H1 (cell line): ENCODE data around the gene ZNF385B. TPM values are rescaled to one million over a fixed set of nuclear protein-coding genes. Genes with fewer than 3 reads are reported as not detected.

Experiments
- CTCF ChIA-PET: fragments of 300-600 bp; sonication (Branson Sonifier 250); formaldehyde crosslinking; loops from one replicate; lab custom pipeline; 2021; ENCODE audit not compliant: partially characterized antibody; lab: Charles Lee
- POLR2A ChIA-PET: fragments of 300-600 bp; sonication (Branson Sonifier 250); formaldehyde crosslinking; loops from one replicate; lab custom pipeline; 2021; ENCODE audit warnings: inconsistent platforms; ENCODE audit not compliant: partially characterized antibody; lab: Charles Lee
- DNase-seq, 2 experiments: peaks; one replicate each; pipeline versions ENCODE4 v3.0.0 to v3.0.0-alpha.2; 2010 to 2022; ENCODE audit warnings: low spot score in 2 of 2, low read depth in 1 of 2, mixed read lengths in 1 of 2
- FAIRE-seq: peaks from 2 replicates; lab custom pipeline; 2011; peaks lifted over from hg19 to GRCh38; lab: Jason Lieb, UNC
- H2AFZ ChIP-seq: 2 replicates; pipeline ENCODE4 v1.8.1; 2012; ENCODE audit warnings: low read length, inconsistent platforms
- H2AK5ac ChIP-seq: 2 replicates; pipeline ENCODE4 v1.6.1; 2013; ENCODE audit warnings: low read depth, low read length
- H2BK120ac ChIP-seq: replicated peaks from 2 replicates; pipeline ENCODE3; 2013; ENCODE audit warnings: low read depth, low read length, inconsistent platforms
- H2BK12ac ChIP-seq: 2 replicates; pipeline ENCODE4 v1.6.1; 2013; ENCODE audit warnings: low read depth, low read length
- H2BK15ac ChIP-seq: 2 replicates; pipeline ENCODE4 v1.6.1; 2013; ENCODE audit warnings: low read length
- H2BK20ac ChIP-seq: 2 replicates; pipeline ENCODE4 v1.6.1; 2013; ENCODE audit warnings: low read length
- H2BK5ac ChIP-seq: 2 replicates; pipeline ENCODE4 v1.6.1; 2013; ENCODE audit warnings: low read depth, low read length
- H3K14ac ChIP-seq: 2 replicates; pipeline ENCODE4 v1.6.1; 2013; ENCODE audit warnings: inconsistent platforms; ENCODE audit not compliant: insufficient read length
- H3K18ac ChIP-seq: 2 replicates; pipeline ENCODE4 v1.6.1; 2013; ENCODE audit warnings: low read length; ENCODE audit errors: extremely low read depth
- H3K23ac ChIP-seq: 2 replicates; pipeline ENCODE4 v1.6.1; 2013; ENCODE audit warnings: inconsistent platforms; ENCODE audit not compliant: insufficient read length
- H3K23me2 ChIP-seq: 2 replicates; pipeline ENCODE4 v1.6.1; 2013; ENCODE audit warnings: low read depth, low read length
- H3K27ac ChIP-seq: 2 replicates; pipeline ENCODE4 v1.6.1; 2011; ENCODE audit warnings: low read depth, low read length, inconsistent platforms
- H3K27me3 ChIP-seq, 4 experiments: replicated peaks in 1 of 4; 1 replicate in 1 of 4; 2 replicates in 3 of 4; pipeline versions ENCODE4 v1.6.1 to v1.8.1; 2011 to 2013; ENCODE audit warnings: low read length in 3 of 4, mild to moderate bottlenecking in 3 of 4, inconsistent platforms in 2 of 4, mixed read lengths in 2 of 4, moderate library complexity in 1 of 4; ENCODE audit not compliant: control insufficient read depth in 3 of 4, insufficient read depth in 3 of 4; ENCODE audit errors: extremely low read depth in 1 of 4
- H3K36me3 ChIP-seq, 4 experiments: 2 replicates each; pipeline versions ENCODE4 v1.6.1 to v1.8.1; 2011 to 2013; ENCODE audit warnings: mild to moderate bottlenecking in 4 of 4, low read length in 3 of 4, moderate library complexity in 2 of 4, control low read depth in 1 of 4, inconsistent platforms in 1 of 4; ENCODE audit not compliant: insufficient read depth in 4 of 4, control insufficient read depth in 2 of 4
- H3K4ac ChIP-seq: replicated peaks from 2 replicates; pipeline ENCODE3; 2013; ENCODE audit warnings: low read length, low read depth, mixed read lengths, inconsistent platforms; ENCODE audit not compliant: insufficient read length
- H3K4me1 ChIP-seq, 4 experiments: replicated peaks in 1 of 4; 1 replicate in 1 of 4; 2 replicates in 3 of 4; pipeline versions ENCODE4 v1.6.1 to v1.8.1; 2011 to 2013; ENCODE audit warnings: low read length in 3 of 4, inconsistent platforms in 2 of 4, mixed read lengths in 1 of 4; ENCODE audit not compliant: insufficient read depth in 4 of 4, control insufficient read depth in 3 of 4
- H3K4me2 ChIP-seq, 2 experiments: 2 replicates each; pipeline versions ENCODE4 v1.6.1 to v1.8.1; 2011 to 2013; ENCODE audit warnings: low read depth in 2 of 2, low read length in 2 of 2, control low read depth in 1 of 2, inconsistent platforms in 1 of 2, mild to moderate bottlenecking in 1 of 2; ENCODE audit not compliant: insufficient read depth in 1 of 2
- H3K4me3 ChIP-seq, 4 experiments: fragments of 200-600, 300-600 bp in 1 of 4; sonication (generic), shearing (Covaris generic), sonication (Bioruptor Twin) in 1 of 4; 2 replicates each; pipeline versions ENCODE4 v1.5.1 to v1.8.1; 2011 to 2016; ENCODE audit warnings: low read length in 4 of 4, low read depth in 3 of 4, control low read depth in 2 of 4, inconsistent platforms in 2 of 4, mild to moderate bottlenecking in 2 of 4, mixed read lengths in 1 of 4, moderate library complexity in 1 of 4; ENCODE audit not compliant: insufficient read depth in 2 of 4; ENCODE audit errors: extremely low read depth in 1 of 4
- H3K56ac ChIP-seq: replicated peaks from 2 replicates; pipeline ENCODE3; 2013; ENCODE audit warnings: low read depth, mild to moderate bottlenecking, mixed read lengths, low read length, inconsistent platforms; ENCODE audit not compliant: insufficient read length
- H3K79me1 ChIP-seq: 2 replicates; pipeline ENCODE4 v1.6.1; 2013; ENCODE audit warnings: low read depth, low read length, control low read depth
- H3K79me2 ChIP-seq, 2 experiments: 2 replicates each; pipeline versions ENCODE4 v1.6.1 to v1.8.1; 2012 to 2013; ENCODE audit warnings: low read length in 2 of 2, mild to moderate bottlenecking in 2 of 2, inconsistent platforms in 1 of 2; ENCODE audit not compliant: insufficient read depth in 2 of 2, control insufficient read depth in 1 of 2
- H3K9ac ChIP-seq, 4 experiments: replicated peaks in 1 of 4; 1 replicate in 1 of 4; 2 replicates in 3 of 4; pipeline versions ENCODE4 v1.6.1 to v1.8.1; 2011 to 2013; ENCODE audit warnings: low read depth in 3 of 4, low read length in 3 of 4, control low read depth in 2 of 4, mild to moderate bottlenecking in 2 of 4, moderate library complexity in 2 of 4, inconsistent platforms in 1 of 4; ENCODE audit errors: extremely low read depth in 1 of 4
- H3K9me3 ChIP-seq, 2 experiments: 2 replicates each; pipeline versions ENCODE4 v1.6.1 to v1.8.1; 2012 to 2013; ENCODE audit warnings: mild to moderate bottlenecking in 2 of 2, moderate library complexity in 2 of 2, control low read depth in 1 of 2, inconsistent platforms in 1 of 2, low read depth in 1 of 2, low read length in 1 of 2, mixed read lengths in 1 of 2; ENCODE audit not compliant: insufficient read depth in 2 of 2
- H4K20me1 ChIP-seq, 2 experiments: replicated peaks in 1 of 2; 2 replicates each; pipeline versions ENCODE3 to v1.8.1; 2011 to 2013; ENCODE audit warnings: inconsistent platforms in 2 of 2, low read length in 2 of 2, mild to moderate bottlenecking in 1 of 2; ENCODE audit not compliant: insufficient read depth in 2 of 2, control insufficient read depth in 1 of 2
- H4K5ac ChIP-seq: 2 replicates; pipeline ENCODE4 v1.6.1; 2013; ENCODE audit warnings: low read length, low read depth, mixed read lengths, inconsistent platforms; ENCODE audit not compliant: insufficient read length
- H4K8ac ChIP-seq: 2 replicates; pipeline ENCODE4 v1.8.0; 2013; ENCODE audit warnings: mild to moderate bottlenecking, moderate library complexity, low read length, inconsistent platforms; ENCODE audit not compliant: insufficient read depth; ENCODE audit errors: extremely low read depth
- H4K91ac ChIP-seq: replicated peaks from 2 replicates; pipeline ENCODE3; 2013; ENCODE audit warnings: low read length, mixed read lengths, inconsistent platforms; ENCODE audit not compliant: insufficient read length
- CBX8 ChIP-seq: fragments of 300-800, 300-1000 bp; sonication (generic); IDR thresholded peaks from 2 replicates; pipeline ENCODE4 v1.7.1; 2016; ENCODE audit warnings: low read depth, low read length, borderline replicate concordance
- EP300 ChIP-seq, 2 experiments: IDR thresholded peaks; 1 replicate in 1 of 2; 2 replicates in 1 of 2; pipeline ENCODE4 v1.6.1; 2011 to 2012; ENCODE audit warnings: low read depth in 2 of 2, low read length in 2 of 2, mild to moderate bottlenecking in 2 of 2, borderline replicate concordance in 1 of 2, inconsistent platforms in 1 of 2, moderate library complexity in 1 of 2
- FOSL1 ChIP-seq: IDR thresholded peaks from 2 replicates; pipeline ENCODE4 v1.6.1; 2011; ENCODE audit warnings: mild to moderate bottlenecking, low read depth, low read length, moderate library complexity; ENCODE audit not compliant: insufficient read depth
- GTF2F1 ChIP-seq: IDR thresholded peaks from 2 replicates; pipeline ENCODE4 v1.6.1; 2012; ENCODE audit warnings: low read depth, low read length, improper control_type of control experiment, borderline replicate concordance
- POU5F1 ChIP-seq: IDR thresholded peaks from 2 replicates; pipeline ENCODE4 v1.6.1; 2011; ENCODE audit warnings: low read depth, mild to moderate bottlenecking, low read length, moderate library complexity
- RNF2 ChIP-seq: fragments of 200-900, 300-1000 bp; sonication (generic); IDR thresholded peaks from 2 replicates; pipeline ENCODE4 v1.7.1; 2016; ENCODE audit warnings: borderline replicate concordance, low read depth, mild to moderate bottlenecking, antibody characterized with exemption, low read length; ENCODE audit not compliant: poor library complexity, severe bottlenecking; ENCODE audit errors: missing control alignments
- SIN3A ChIP-seq, 2 experiments: IDR thresholded peaks in 1 of 2; conservative IDR thresholded peaks in 1 of 2; 2 replicates each; pipeline ENCODE4 v1.6.1; 2011 to 2012; ENCODE audit warnings: low read length in 2 of 2, improper control_type of control experiment in 1 of 2, low read depth in 1 of 2, mild to moderate bottlenecking in 1 of 2
- SP2 ChIP-seq: IDR thresholded peaks from 2 replicates; pipeline ENCODE4 v1.6.1; 2012; ENCODE audit warnings: mild to moderate bottlenecking, low read length, inconsistent platforms
- SUZ12 ChIP-seq: fragments of 200-600 bp; sonication (generic); IDR thresholded peaks from 2 replicates; pipeline ENCODE4 v1.6.1; 2012; ENCODE audit warnings: mild to moderate bottlenecking, inconsistent platforms, low read length, moderate library complexity, mixed read lengths
- WGBS, 2 experiments: shearing (Covaris generic) in 1 of 2; methylation state at CpG; one replicate each; pipeline versions ENCODE4 v1.1.6 to v1.1.7; 2013 to 2015; ENCODE audit warnings: low lambda C conversion rate in 2 of 2, mixed read lengths in 2 of 2, inconsistent platforms in 1 of 2, low coverage in 1 of 2, missing lambda C conversion rate in 1 of 2; ENCODE audit not compliant: insufficient replicate concordance in 2 of 2, insufficient coverage in 1 of 2, insufficient read length in 1 of 2; ENCODE audit errors: extremely low coverage in 1 of 2, missing lambda C conversion rate in 1 of 2; 5-methylcytosine and 5-hydroxymethylcytosine counted together
- polyA plus RNA-seq, 7 experiments: library from polyadenylated mRNA; depleted of rRNA in 3 of 7; stranded (reverse) in 5 of 7; unstranded in 2 of 7; fragments of >200 nt in 5 of 7; fragments of 200-250 nt in 2 of 7; gene quantifications; 1 replicate in 5 of 7; 2 replicates in 1 of 7; 4 replicates in 1 of 7; pipeline versions ENCODE4 v1.2.1 to v1.2.3, GENCODE V29; 2011 to 2013; ENCODE audit warnings: missing spikeins in 2 of 7, mixed read lengths in 2 of 7
- total RNA-seq: library from RNA; stranded (reverse); fragmentation: NEBNext Ultra II Directional; extraction: Animal tissue kit (Norgen Biotek cat#: 25700); gene quantifications from 2 replicates; pipeline ENCODE4 v1.2.1, GENCODE V29; 2021

ZNF385B gene
- total and polyA plus RNA-seq, 2 of the 8 experiments (the other 6 are each of a cell fraction or from before 2014, with no cell fraction given), result 1.1 to 3.7 TPM

DNA sequence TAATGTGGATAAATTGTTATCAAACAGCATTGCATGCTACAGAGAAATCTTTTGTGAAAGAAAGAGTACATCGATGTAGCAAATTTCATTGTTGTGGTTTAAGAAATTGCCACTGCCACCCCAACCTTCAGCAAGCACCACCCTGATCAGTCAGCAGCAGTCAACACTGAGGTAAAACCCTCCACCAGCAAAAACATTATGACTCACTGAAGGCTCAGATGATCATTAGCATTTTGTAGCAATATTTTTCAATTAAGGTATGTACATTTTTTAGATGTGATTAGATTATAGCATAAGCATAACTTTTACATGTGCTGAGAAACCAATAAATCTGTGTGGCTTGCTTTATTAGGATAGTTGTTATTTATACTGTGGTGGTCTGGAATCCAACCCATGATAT lies 75.5 kb downstream of the ZNF385B start:
- Histone ChIP-seq H3K4ac (no peak overlapping the region), H4K20me1 (no peaks in the 10 kb centered on the region), H2BK15ac (no peak overlapping the region), H2BK12ac (no peak overlapping the region), H2BK5ac (no peak overlapping the region), H3K56ac (no peak overlapping the region), H3K36me3 (no peaks in the 10 kb centered on the region), H3K9ac (no peak overlapping the region), H3K23ac (no peak overlapping the region), H2BK120ac (no peak overlapping the region), H2AK5ac (no peak overlapping the region), H2AFZ (no peak overlapping the region), H3K4me1 (no peaks in the 10 kb centered on the region), H4K5ac (no peak overlapping the region), H4K91ac (no peak overlapping the region), H3K23me2 (no peaks in the 10 kb centered on the region), H2BK20ac (no peak overlapping the region), H3K18ac (no peak overlapping the region), H3K4me3 (no peak overlapping the region), H3K79me1 (no peaks in the 10 kb centered on the region), H4K8ac (no peak overlapping the region), H3K9me3 (peaks cover 0 to 3% of the 10 kb centered on the region in 2 experiments; a peak in 1 of 4 replicates), H3K4me2 (no peak overlapping the region), H3K14ac (no peak overlapping the region), H3K27ac (no peak overlapping the region), H3K27me3 (no peaks in the 10 kb centered on the region), H3K79me2 (no peaks in the 10 kb centered on the region)
- CTCF ChIA-PET, result no interaction called here
- TF ChIP-seq EP300 (IDR thresholded peaks at IDR 0.05; ENCODE audit: borderline replicate concordance in 1 of 2, low read depth in 2 of 2, low read length in 2 of 2) (no peak), SUZ12 (no peak), FOSL1 (no peak), SP2 (no peak), SIN3A (conservative IDR thresholded peaks at IDR 0.05 in 1 of 2, IDR thresholded peaks at IDR 0.05 in 1 of 2; ENCODE audit: low read depth in 1 of 2, low read length in 2 of 2) (no peak), GTF2F1 (no peak), CBX8 (no peak), RNF2 (no peak), POU5F1 (no peak)
- WGBS, 2 experiments, result 73% methylated on average over 1 of the region's 1 CpG; no CpG with 5 or more reads in 1 of the 2 experiments
- POLR2A ChIA-PET, result no interaction called here
- FAIRE-seq (no peak), DNase-seq (no peak)
